Activated CD8-positive, alpha-beta memory T cell treated with anti-CD3 and anti-CD28 coated beads, Interleukin-2, amount 50 U/mL, for 1 hour (primary cell): ENCODE data around the gene EN2.
"Not testable (repeated sequence)": the region's sequence is repeated elsewhere in the genome, so short reads cannot be mapped to it uniquely, and the experiment has no call there.

Experiments used
- DNase-seq: peaks from one replicate; pipeline ENCODE4 v3.0.0-alpha.2; 2020; ENCODE audit errors: extremely low read depth

Gene EN2

DNA sequence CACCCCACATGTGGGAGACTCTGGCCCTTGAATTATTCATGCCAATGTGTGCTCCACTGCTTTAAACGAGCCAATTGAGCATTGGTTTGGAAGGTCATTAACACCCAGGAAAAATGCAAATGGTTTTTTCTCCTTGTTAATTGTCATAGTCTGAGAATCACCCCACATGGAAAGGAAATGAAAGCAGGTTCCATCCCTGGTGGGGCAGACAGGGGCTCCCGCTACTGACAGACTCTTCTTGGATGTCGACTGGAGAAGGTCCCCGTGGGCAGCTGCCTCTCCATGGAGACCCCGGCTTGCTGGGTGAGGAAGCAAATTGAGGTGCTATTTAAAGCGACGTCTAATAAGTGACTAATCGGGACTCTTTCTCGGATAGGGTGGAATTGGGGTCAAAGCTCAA, 32.0 kb upstream of the EN2 start:
- no peak for DNase-seq

DNA sequence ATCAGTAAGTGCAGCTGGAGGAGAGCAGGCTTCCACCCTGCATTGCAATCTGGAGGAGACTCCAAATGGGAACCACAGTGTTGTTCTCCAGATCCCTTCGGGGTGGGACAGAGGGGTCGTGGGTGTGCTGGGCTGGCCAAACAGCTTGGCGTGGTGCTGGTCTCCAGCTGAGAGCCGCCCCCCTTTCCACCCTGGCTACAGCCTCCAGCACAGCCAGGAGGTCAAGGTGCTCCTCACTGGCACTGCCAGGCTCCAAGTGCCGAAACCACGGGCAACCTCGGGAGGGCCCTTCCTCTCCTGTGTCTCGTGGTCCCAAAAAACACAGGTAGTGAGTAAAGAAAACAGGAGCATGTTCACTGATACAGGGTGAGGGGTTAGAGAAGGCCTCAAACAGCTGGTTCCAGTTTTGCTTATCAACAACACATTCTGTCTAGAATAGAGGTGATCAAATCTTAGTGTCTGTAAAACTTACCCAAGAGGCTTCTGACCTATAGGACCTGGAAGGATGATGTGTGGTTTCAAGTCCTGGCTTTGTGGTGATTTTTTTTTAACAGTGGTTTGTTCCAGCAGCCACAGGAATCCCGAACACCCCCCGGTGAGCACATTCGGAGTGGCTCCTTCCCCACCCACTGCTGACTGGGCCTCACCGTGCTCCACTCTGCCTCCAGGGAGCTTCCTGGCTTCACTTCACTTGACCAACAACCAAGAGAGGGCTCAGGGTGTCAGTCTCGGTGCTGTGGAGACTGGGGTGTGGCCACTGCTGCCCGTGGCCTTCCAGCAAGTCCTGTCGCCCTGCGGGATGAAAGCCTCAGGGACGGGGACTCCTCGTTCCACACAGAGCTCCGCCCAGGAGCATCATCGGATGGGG, 31.2 kb upstream of the EN2 start:
- DNase-seq, result no peak

DNA sequence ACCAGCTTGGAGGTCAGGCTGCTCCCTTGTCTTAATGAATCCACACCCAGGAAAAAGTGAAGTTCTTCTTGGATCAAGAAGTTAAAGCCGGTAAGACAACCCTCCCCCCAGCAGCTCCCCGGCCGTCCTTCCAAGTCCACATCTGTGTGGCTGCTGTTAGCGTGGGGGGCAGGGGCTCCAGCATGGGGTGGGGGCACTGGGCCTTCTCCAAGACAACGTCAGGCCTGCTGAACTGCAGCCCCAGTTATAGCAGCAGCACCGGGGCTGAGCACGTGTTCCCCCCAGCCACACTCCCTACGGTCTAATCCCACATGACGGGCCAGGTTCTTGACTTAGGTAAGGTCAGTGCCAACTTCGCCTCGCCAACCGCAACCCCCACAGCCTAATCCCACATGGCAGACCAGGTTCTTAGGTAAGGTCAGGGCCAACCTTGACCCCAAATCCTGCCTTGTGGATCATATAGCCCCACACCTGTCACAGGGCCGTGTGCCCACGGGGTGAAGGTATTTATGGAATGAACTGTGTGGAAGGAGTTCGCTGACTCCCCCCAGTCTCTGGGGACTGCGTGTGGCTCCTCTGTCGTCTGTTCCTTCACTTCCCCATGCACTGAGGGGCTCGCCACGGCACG, 30.4 kb upstream of the EN2 start:
- DNase-seq, result no peak

DNA sequence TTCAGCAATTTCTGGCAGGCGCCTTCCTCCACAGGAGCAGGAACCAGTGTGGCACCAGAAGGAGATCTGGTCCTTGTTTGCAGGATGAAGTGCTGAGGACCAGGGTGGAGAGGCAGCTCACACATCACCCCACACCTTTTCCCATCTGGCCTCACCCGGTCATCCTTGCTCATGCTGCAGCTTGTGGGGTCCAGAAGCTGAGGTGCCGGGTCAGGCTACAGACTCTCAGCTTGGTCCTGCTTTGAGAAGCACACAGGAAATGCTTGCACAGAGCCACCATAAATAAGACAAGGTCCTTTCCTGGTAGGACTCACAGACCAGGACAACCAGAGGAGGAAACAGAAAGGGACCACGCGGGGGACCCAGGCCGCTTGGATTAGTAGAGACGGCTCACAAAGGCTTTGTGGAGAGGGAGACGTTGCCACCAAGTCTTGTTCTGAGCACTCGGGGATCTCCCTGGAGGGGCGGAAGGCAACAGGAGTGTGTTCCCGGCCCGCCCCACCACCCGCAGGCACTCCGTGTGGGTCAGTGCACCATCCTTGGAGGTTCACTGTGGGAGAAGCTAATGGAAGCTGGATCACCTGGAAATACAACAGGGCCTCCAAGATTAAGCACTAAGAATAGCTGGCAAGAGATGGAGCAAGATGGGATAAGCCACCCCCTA, 29.6 kb upstream of the EN2 start:
- no peak for DNase-seq

DNA sequence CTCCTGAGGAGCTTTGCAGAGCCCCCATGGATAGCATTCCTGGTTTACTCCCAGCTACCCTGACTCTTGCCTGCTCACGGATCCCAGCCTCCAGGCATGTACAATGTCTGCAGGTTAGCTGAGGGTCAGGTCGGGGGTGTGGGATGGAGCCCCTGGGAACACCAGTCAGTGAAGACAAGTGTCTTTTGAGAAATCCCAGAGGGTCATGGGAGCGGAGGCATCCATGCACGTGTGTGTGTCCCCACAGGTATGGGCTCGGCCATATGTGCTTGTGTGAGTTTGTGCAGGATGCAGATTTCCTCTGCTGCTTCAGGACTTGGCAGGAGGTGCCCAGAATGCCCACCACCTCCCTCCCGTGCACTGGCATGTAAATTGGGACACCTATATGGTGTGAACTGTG, 28.3 kb upstream of the EN2 start:
- no peak for DNase-seq

DNA sequence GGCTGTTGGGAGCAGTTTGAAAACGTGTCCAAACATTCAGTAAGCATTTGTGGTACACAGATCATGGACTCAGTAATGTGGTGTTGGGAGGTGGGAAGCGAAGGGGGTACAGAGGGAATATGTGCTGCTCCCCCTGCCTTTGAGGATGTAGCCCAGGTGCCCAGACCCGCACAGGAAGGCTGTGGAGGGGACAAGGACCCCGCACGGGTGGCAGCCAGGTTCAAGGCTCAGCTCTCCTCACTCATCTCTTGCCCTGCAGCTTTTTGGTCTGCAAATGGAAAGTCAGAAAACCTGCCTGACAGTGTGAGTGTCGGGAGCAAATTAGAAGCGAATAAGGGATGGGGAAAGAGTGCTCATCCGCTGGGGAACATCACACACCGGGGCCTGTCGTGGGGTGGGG, 27.3 kb upstream of the EN2 start:
- DNase-seq, result no peak

DNA sequence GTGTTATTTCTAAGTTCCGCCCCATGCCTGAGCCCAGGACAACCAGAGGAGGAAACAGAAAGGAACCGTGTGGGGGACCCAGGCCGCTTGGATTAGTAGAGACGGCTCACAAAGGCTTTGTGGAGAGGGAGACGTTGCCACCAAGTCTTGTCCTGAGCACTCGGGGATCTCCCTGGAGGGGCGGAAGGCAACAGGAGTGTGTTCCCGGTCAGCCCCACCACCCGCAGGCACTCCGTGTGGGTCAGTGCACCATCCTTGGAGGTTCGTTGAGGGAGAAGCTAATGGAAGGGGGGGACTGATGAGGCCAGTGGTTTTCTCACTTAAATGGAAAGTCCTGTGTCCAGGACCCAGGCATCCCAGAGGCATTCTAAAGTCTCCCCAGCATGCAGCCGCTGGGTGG, 26.7 kb upstream of the EN2 start:
- no peak for DNase-seq

DNA sequence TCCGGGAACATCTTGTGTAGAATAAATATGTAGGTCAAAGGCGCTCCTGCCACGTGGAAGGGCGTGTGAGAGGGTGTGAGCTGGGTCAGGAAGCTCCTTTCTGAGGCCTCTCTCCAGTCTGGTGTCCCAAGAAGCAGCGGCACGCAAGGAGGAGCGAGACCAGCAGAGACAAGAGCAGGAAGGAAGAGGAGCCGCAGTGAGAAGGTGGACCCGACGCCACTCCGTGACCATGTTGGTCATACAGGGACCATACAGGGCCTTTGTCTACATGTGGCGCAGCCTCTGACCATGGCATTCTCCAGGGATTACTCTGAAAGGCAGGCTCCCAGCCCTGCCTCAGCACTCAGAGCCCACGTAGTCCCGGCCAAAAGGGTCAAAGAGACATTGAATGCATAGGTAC, 26.2 kb upstream of the EN2 start:
- DNase-seq, result no peak

DNA sequence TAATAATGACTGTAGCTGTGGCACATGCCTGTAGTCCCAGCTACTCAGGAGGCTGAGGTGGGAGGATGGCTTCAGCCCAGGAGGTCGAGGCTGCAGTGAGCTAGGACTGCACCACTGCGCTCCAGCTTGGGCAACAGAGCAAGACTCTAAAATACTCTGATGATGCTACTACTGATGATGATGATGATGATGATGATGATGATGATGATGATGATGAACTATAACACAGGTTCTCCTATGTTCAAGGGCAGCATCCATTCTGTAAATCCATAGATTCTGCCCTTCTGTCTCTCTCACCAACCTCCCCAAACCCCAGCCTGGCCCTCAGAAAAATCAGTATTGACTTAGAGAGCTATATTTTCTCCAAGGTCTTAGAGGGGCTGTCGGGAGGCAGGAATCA, 22.8 kb upstream of the EN2 start:
- no peak for DNase-seq

DNA sequence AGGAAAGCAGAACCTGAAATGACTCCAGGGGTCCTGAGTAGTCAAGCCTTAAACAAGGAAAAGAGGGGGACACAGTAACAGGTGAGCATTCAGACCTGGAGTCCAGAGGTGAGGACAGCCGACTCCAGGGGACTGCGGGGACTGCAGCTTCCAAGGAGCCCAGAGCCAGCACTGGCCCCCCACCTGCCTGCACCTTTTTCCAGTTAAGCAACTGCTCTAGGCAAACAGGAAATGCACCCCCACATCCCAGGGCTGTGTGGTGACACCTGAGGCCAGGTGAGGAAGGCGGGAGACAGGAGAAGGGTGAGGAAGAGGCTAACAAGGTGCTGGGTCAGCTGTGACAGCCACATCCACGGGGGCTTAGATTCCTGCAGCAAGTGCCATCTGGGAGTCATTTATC, 20.1 kb upstream of the EN2 start:
- DNase-seq, result no peak

DNA sequence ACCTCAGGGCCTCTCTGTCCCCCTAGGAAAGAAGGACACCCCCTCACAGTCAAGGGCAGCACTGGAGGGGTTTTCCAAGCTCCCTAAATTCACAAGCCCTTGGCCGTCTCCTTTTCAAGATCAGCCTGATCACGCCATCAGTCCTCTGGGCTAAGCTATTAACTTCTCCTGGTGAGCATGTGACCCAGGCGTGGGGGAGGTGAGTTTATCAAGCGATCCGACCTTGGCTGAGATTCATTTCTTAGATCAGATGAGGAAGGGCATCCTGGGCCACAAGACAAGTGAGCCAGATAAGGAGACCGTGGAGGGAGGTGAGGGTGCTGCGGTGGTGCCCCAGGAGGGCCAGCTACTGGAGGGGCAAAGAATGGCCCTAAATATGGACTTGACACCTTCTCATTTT, 19.2 kb upstream of the EN2 start:
- DNase-seq, result no peak

DNA sequence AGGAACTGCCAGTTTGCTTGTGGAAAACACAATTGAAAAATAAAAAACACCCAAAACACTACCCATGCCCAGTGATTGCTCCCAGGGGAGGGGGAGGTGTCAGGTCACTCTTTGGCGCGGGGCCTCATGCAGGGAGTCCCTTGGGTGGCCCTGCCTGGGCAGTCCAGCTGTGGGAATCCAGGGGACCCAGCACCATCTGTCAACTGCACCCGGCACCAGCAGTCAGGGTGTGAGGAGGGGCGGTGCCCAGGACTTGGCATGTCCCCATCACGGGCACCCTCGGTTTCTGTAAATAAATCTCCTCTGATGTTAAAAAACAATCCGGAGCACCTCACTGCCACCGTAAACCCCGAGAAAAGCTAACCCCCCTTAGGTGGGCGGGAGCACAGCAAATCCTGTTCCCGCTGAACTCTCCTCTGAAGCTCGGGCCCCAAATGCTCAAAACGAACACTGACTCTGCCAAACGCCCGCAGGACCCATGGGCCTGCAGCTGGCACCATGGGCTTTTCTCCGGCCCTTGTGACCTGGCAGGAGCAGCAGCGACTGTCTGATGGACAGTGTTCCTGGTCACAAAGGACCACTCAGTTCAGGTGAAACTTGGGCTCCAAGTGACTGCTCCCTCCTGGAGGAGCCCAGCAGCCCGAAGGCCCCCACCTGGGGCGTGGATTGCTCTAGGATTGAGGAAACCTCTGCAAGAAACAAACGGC, 18.5 kb upstream of the EN2 start:
- no peak for DNase-seq

DNA sequence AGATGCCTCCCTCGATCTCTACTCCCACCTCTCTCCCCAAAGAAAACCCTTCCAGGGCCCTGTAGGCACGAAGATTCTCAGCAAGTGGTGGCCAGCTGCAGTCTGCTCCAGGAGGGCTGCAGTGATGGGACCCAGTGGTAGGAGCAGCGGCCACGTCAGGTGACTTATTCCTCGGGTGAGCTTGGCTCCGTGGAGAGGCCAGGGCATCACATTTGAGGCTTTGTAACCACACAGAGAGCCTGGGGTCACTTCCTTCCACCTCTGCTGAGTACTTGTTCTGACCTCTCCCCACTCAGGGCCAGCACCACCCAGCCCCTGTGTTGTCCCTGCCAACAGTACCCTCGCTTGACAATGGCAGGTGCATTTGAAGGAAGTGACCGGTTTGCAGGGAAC, 17.9 kb upstream of the EN2 start:
- DNase-seq, result no peak

DNA sequence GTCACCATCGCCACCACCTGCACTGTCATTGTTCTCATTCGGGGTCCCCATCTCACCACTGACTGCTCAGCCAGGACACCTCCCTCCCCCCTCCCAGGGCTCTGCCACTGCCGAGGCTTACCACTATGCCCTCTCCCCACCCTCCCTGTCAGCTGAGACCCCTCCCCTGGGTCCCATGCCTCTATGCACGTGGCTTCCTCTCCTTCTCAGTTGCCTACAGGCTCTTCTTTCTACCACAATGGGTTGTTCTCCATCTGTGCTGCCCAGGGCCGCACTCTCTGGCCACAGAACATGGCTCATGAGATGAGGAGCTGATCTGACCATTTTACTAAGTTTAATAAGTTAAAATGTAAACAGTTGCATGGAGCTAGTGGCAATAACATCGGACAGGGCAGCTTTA, 16.1 kb upstream of the EN2 start:
- no peak for DNase-seq

DNA sequence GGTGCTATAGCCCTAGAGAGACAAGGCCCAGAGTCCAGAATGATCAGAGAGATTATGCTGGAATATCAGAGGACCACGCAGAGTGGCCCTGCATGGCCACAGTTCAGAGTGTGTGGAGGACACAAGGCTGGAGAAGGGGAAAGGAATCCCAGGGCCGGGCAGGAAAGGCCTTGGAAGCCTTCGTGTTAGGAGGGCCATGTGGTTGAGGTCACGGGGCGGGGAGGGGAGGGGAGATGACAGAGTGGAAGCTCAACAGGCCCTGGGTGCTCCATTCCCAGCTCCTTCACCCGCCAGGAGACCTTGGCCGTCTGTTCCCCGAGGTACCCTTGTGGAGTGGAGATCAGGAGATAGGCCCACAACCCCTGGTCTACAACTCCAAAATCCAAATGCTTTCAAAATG, 13.2 kb upstream of the EN2 start:
- DNase-seq, result no peak

DNA sequence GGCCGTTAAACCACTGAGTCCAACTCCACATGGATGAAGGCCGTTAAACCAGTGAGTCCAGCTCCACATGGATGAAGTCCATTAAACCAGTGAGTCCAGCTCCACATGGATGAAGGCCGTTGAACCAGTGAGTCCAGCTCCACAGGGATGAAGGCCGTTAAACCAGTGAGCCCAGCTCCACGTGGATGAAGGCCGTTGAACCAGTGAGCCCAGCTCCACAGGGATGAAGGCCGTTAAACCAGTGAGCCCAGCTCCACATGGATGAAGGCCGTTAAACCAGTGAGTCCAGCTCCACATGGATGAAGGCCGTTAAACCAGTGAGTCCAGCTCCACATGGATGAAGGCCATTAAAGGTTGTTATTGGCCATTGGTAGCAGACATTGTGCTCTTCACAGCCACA, 12.3 kb upstream of the EN2 start:
- not testable (repeated sequence) for DNase-seq

DNA sequence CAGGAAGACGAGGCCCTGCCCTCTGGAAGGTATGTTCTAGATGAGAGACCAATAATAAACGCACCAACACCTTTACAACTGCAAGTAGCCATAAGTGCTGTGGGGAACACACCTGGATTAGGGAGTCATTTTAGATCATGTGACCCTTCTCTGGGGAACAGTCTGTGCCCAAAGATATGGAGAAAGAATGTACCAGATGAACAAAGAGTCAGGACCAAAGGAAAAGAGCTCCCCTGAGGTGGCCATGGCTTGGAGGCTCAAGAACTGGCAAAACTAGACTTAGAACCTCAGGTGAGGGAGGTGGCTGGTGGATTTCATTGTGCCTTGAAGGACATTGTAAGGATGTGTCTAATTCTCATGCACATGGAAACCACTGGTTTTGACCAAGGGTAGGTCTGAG, 10.3 kb upstream of the EN2 start:
- no peak for DNase-seq

DNA sequence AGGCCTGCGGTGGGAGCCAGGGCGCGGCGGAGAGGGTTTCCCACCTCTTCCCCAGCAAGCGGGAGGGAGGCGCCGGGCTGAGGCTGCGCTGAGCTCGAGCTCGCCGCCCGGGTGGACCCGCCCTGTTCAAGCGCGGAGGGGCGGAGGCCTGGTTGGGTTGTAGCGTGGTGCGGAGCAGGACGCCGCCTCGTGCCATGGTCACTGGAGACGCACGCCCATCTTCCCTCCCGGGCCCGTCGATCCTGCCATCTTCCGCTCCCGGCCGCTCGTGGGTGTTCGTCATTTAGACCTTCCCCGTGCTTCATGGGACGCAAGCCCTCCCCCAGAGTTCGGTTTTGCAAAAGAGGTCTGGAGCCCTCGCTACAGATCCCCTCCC, 9.3 kb upstream of the EN2 start:
- no peak for DNase-seq

DNA sequence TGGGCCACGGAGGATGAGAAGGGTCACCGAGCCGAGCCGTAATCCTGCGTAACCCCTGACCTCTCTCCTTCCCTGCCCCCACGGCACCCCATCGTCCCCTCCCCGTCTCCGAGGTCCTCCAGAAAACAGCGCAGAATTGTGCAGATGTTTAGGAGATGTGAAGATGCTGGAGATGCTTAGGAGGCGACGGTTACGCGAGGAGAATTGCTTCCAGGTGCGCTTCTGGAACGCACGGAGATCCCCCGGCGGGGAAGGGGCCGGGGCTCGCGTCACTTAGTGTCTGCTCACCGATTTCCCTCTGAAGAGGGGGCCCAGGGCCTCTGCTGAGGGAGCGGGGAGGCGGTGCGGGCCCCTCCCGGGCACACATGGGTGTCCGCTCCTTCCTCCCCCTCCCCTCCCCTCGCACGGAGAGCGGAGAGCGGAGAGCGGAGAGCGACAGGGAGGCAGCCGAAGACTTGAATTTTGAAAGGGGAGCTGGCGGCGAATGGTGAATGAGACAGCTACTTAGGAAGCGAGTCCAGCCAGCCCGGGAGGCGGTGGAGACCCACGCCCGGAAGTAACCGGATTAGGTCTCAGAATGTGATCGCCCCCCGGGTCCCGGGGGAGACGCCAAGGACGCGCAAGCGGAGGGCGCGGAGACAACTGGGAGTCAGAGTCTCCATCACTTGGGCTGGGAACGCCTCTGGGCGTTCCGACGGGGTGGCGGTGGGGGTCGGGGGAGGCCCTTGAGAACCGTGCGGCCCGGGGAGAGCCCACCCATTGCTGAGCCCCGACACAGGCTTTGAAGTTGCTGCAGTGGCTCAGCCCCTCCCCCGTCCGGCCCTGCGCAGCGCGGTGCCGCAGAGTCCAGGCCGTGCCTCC, 8.7 kb upstream of the EN2 start:
- DNase-seq, result no peak

DNA sequence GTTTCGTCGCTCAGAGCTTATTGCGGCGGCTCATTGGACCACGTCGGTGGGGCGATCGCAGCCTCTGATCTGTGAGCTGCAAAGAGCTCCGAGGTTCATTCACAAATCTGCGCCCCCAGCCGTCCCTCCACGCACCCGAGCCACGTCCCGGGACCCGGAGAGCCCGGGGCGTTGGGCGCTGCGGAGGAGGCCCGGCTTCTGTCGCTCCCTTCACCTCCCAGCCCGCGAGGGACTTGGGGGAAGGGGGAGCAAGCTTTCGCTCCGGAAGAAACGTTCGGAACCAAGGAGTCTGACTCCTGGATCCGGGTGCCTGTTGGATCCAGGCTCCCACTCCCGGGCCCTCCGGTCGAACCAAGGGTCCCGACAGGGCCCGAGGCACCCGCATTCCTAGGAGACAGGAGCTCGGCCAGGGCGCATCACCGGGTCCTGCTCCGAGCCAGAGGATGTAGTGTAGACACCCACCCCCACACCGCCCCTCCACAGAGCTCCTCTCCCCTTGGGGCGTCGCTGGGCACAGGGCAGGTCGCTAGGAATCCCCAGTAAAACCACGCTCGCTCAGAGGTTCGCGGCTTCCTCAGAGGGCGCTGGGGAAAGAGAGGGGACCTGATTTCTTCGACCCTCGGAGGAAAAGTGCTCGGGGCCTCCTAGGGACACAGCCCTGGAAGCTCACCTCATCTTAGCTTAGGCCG, 7.9 kb upstream of the EN2 start:
- DNase-seq, result no peak

DNA sequence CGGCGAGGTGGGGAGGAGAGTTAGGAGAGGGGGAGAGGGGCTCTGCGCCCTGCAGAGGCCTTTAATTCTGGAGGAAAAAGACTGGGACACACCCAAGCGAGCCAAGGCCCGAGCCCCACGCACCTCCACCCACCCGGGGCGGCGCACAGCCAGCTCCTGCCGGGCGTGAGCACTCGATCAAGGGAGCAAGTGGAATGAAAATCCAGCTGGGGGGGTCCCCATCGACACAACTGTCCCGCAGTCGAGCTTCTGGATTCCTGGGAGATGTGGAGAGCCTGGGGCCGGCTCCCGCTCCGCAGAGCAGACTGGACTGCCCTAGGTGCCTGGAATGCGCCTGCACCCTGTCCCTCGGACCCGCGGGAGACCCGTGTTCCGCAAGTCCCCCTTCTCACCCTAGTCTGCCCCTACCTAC, 7.4 kb upstream of the EN2 start:
- no peak for DNase-seq
